Caco-2 (cell line): ENCODE results near the gene XRCC3. TPM values are rescaled to one million over a fixed set of nuclear protein-coding genes. Genes with fewer than 3 reads are reported as not detected.

Experiments used
- BruUV-seq: library from RNA; stranded (reverse); fragments of 400-500 nt; replicated peaks from 2 replicates; lab custom pipeline; 2021; lab: Mats Ljungman, UMichigan
- CTCF ChIA-PET: fragments of 300-600 bp; sonication (Branson Sonifier 250); formaldehyde crosslinking; loops from one replicate; lab custom pipeline; 2022; ENCODE audit warnings: antibody characterized with exemption; lab: Charles Lee
- POLR2A ChIA-PET: fragments of 300-600 bp; sonication (Branson Sonifier 250); formaldehyde crosslinking; loops from one replicate; lab custom pipeline; 2022; ENCODE audit warnings: antibody characterized with exemption; lab: Charles Lee
- DNase-seq, 2 experiments: peaks; one replicate each; pipeline versions ENCODE4 v3.0.0 to v3.0.0-alpha.2; 2020 to 2022
- H3K27me3 ChIP-seq: replicated peaks from 2 replicates; pipeline ENCODE4 v1.6.0; 2011; ENCODE audit warnings: low read length; ENCODE audit not compliant: control insufficient read depth, insufficient read depth
- H3K36me3 ChIP-seq: 2 replicates; pipeline ENCODE4 v1.5.1; 2011; ENCODE audit warnings: low read length; ENCODE audit not compliant: control insufficient read depth, insufficient read depth
- H3K4me1 ChIP-seq: fragments of 250-450 bp; sonication (Bioruptor Pico); 2 replicates; pipeline ENCODE4 v1.5.1; 2020; ENCODE audit warnings: mild to moderate bottlenecking
- H3K4me3 ChIP-seq: 2 replicates; pipeline ENCODE4 v1.5.1; 2011; ENCODE audit warnings: low read depth, mild to moderate bottlenecking, control low read depth, low read length
- H3K9me3 ChIP-seq: fragments of 250-450 bp; sonication (Bioruptor Pico); 2 replicates; pipeline ENCODE4 v1.5.1; 2020; ENCODE audit warnings: mild to moderate bottlenecking, moderate library complexity
- H3K27ac Mint-ChIP-seq: one replicate; pipeline ENCODE4 v1.8.0; 2022; ENCODE audit warnings: mixed read lengths; ENCODE audit not compliant: unreplicated experiment
- H3K27me3 Mint-ChIP-seq: one replicate; pipeline ENCODE4 v1.8.0; 2022; ENCODE audit warnings: mixed read lengths; ENCODE audit not compliant: insufficient read depth, unreplicated experiment
- H3K36me3 Mint-ChIP-seq: one replicate; pipeline ENCODE4 v1.8.0; 2022; ENCODE audit warnings: mild to moderate bottlenecking, mixed read lengths; ENCODE audit not compliant: insufficient read depth, unreplicated experiment
- H3K4me1 Mint-ChIP-seq: one replicate; pipeline ENCODE4 v1.8.0; 2022; ENCODE audit warnings: low read depth, mixed read lengths; ENCODE audit not compliant: unreplicated experiment
- H3K4me3 Mint-ChIP-seq: one replicate; pipeline ENCODE4 v1.8.0; 2022; ENCODE audit warnings: mild to moderate bottlenecking, moderate library complexity, mixed read lengths; ENCODE audit not compliant: unreplicated experiment
- H3K9me3 Mint-ChIP-seq: one replicate; pipeline ENCODE4 v1.8.0; 2022; ENCODE audit warnings: mixed read lengths; ENCODE audit not compliant: unreplicated experiment
- CTCF ChIP-seq, 2 experiments: fragments of 200-600 bp in 1 of 2; IDR thresholded peaks; 1 replicate in 1 of 2; 2 replicates in 1 of 2; pipeline versions ENCODE4 v1.5.1 to v1.8.0; 2011 to 2022; ENCODE audit warnings: antibody characterized with exemption in 1 of 2, control low read depth in 1 of 2, inconsistent platforms in 1 of 2, low read depth in 1 of 2, low read length in 1 of 2, mild to moderate bottlenecking in 1 of 2, moderate library complexity in 1 of 2; ENCODE audit not compliant: insufficient read depth in 1 of 2, severe bottlenecking in 1 of 2, unreplicated experiment in 1 of 2
- intact Hi-C: fragments of 100-400 bp; cut with micrococcal nuclease; formaldehyde crosslinking; loops from one replicate; pipeline ENCODE4 v1.10.0; 2022; ENCODE audit not compliant: unreplicated experiment
- total RNA-seq: library from RNA; stranded (reverse); gene quantifications from 2 replicates; pipeline ENCODE4 v1.2.3, GENCODE V29; 2022

Gene XRCC3
- total RNA-seq, 1 experiment from 2014 or later, result 44.0 TPM

- Histone ChIP-seq H3K27me3 (no peaks in the 10 kb centered on the region), H3K36me3 (peaks cover 2% of the 10 kb centered on the region; the same call in 1 of the 2 replicates), H3K9me3 (no peaks in the 10 kb centered on the region), H3K4me3 (no peak overlapping the region), H3K4me1 (no peaks in the 10 kb centered on the region)
- POLR2A ChIA-PET, result no interaction called here
- Mint-ChIP-seq H3K27me3 (no peaks in the 10 kb centered on the region), H3K36me3 (peaks cover 75% of the 10 kb centered on the region), H3K9me3 (no peaks in the 10 kb centered on the region), H3K27ac (no peak overlapping the region), H3K4me3 (no peak overlapping the region), H3K4me1 (peaks cover 6% of the 10 kb centered on the region)
- no peak for DNase-seq
- TF ChIP-seq CTCF (IDR thresholded peaks at IDR 0.05; ENCODE audit: insufficient read depth in 1 of 2, low read depth in 1 of 2, low read length in 1 of 2, severe bottlenecking in 1 of 2, unreplicated experiment in 1 of 2), result no peak
- CTCF ChIA-PET, result no interaction called here
- no TSS peak for BruUV-seq
- intact Hi-C loops, result loop anchor here (10.0 kb wide), 1 partner anchor 93 kb away; no protein-coding TSS in a partner anchor
Measured at GRCh38 chr14:103667671-103668070, 47.6 kb downstream of the XRCC3 start.

- peaks cover 2% of the 10 kb centered on the region for H3K36me3 ChIP-seq
- H3K9me3 ChIP-seq, result no peaks in the 10 kb centered on the region
- no peak for TF ChIP-seq CTCF (IDR thresholded peaks at IDR 0.05; ENCODE audit: insufficient read depth in 1 of 2, low read depth in 1 of 2, low read length in 1 of 2, severe bottlenecking in 1 of 2, unreplicated experiment in 1 of 2)
- Mint-ChIP-seq H3K4me1 (peaks cover 6% of the 10 kb centered on the region), H3K36me3 (peaks cover 71% of the 10 kb centered on the region), H3K4me3 (peak overlapping the region; percentile 14), H3K9me3 (no peaks in the 10 kb centered on the region), H3K27me3 (no peaks in the 10 kb centered on the region), H3K27ac (peak overlapping the region; percentile 33)
- H3K27me3 ChIP-seq, result no peaks in the 10 kb centered on the region
- no TSS peak for BruUV-seq
- POLR2A ChIA-PET, result interaction anchor here (0.6 kb wide), 1 partner anchor 102 kb away, joined by 3 read pairs; no protein-coding TSS in a partner anchor
- H3K4me1 ChIP-seq, result no peaks in the 10 kb centered on the region
- CTCF ChIA-PET, result no interaction called here
- no peak overlapping the region for H3K4me3 ChIP-seq
- intact Hi-C loops, result loop anchor here (10.0 kb wide), 1 partner anchor 89 kb away; no protein-coding TSS in a partner anchor
- DNase-seq, result no peak
Measured at GRCh38 chr14:103663506-103663905, 51.7 kb downstream of the XRCC3 start.

- CTCF ChIA-PET, result no interaction called here
- no TSS peak for BruUV-seq
- Histone ChIP-seq H3K27me3 (no peaks in the 10 kb centered on the region), H3K36me3 (peaks cover 2% of the 10 kb centered on the region), H3K4me1 (no peaks in the 10 kb centered on the region), H3K4me3 (no peak overlapping the region), H3K9me3 (no peaks in the 10 kb centered on the region)
- no peak for TF ChIP-seq CTCF (IDR thresholded peaks at IDR 0.05; ENCODE audit: insufficient read depth in 1 of 2, low read depth in 1 of 2, low read length in 1 of 2, severe bottlenecking in 1 of 2, unreplicated experiment in 1 of 2)
- intact Hi-C loops, result loop anchor here (10.0 kb wide), 1 partner anchor 88 kb away; no protein-coding TSS in a partner anchor
- DNase-seq, result no peak
- H3K27ac Mint-ChIP-seq, result no peak overlapping the region
- H3K4me3 Mint-ChIP-seq, result no peak overlapping the region
- POLR2A ChIA-PET, result no interaction called here
- no peaks in the 10 kb centered on the region for H3K27me3 Mint-ChIP-seq
- H3K9me3 Mint-ChIP-seq, result no peaks in the 10 kb centered on the region
- H3K4me1 Mint-ChIP-seq, result peaks cover 6% of the 10 kb centered on the region
- peaks cover 71% of the 10 kb centered on the region for H3K36me3 Mint-ChIP-seq
Measured at GRCh38 chr14:103662591-103662990, 52.7 kb downstream of the XRCC3 start.
